ENCODE data around the gene TRAF3IP1.
"Not testable (repeated sequence)": the region's sequence is repeated elsewhere in the genome, so short reads cannot be mapped to it uniquely, and the experiment has no call there.

The TRAF3IP1 gene

DNA sequence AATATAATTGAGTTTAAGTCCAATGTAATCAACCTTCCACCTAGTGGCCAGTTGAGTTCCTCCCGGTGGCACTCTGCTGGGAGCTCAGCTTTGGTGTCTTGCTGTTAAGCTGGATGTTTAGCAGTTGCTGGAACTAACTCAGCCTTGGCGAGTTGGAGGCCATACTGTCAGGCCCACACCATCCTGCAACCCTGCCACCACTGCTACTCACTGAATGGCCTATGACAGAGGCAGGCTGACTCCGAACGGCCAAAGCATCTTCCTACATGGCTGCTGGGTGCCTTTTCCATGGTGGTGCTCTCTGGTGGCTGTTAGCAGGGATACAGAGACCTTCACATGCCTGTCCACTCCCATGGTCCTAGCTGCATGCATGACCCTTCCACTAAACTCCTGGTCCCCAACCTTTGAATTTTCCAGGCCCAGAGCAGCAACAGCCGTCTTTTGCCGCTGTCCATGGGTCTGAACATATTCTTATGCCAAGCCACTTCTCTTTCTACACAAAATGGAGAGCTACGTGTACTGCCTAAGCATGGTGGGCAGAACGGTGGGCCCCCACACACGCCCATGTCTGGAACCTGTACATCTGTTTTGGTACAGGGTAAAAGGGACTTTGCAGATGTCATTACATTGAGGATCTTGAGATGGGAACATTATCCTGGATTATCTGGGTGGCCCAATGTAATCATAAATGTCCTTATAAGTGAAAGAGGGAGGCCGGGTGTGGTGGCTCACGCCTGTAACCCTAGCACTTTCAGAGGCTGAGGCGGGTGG, 15.0 kb upstream of the TRAF3IP1 start:
- in situ Hi-C loops (cut with HindIII; ENCODE audit: low pct_unique_long_range_greater_than_20kb, low sequenced_read_pairs), result no loop called here
- no peak for TF ChIP-seq JUND (IDR thresholded peaks at IDR 0.05; ENCODE audit: low read depth)
- DNase-seq (ENCODE audit: low read depth in 1 of 2, low spot score in 1 of 2), result peak in 1 of 2 experiments; percentile 60

DNA sequence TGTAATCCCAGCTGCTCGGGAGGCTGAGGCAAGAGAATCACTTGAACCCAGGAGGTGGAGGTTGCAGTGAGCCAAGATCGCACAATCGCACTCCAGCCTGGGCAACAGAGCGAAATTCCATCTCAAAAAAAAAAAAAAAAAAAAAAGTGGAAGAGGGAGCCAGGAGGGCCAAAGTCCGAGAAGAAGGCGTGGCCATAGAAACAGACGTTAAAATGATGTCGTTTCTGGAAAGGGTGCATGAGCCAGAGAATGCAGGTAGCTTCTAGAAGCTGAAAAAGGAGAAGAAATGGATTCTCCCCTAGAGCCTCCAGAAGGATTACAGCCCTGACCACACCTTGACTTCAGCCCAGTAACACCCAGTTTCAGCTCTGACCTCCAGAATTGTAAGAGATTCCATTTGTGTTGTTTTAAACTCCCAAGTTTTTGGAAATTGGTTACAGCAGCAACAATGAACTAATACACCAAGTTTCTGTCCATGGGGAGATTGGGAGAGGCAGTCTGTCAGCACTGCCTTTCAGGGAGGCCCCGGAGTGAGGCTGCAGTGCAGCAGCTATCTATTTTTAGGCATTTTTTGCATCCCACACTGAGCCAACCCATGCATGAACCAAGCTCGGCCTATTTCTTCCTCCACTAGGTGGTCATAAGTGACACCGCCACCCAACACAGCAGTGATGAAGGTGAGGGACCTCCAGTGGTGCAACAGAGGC, 14.2 kb upstream of the TRAF3IP1 start:
- no peak for DNase-seq (ENCODE audit: low read depth in 1 of 2, low spot score in 1 of 2)
- no peak for TF ChIP-seq JUND (IDR thresholded peaks at IDR 0.05; ENCODE audit: low read depth)
- in situ Hi-C loops (cut with HindIII; ENCODE audit: low pct_unique_long_range_greater_than_20kb, low sequenced_read_pairs), result no loop called here

DNA sequence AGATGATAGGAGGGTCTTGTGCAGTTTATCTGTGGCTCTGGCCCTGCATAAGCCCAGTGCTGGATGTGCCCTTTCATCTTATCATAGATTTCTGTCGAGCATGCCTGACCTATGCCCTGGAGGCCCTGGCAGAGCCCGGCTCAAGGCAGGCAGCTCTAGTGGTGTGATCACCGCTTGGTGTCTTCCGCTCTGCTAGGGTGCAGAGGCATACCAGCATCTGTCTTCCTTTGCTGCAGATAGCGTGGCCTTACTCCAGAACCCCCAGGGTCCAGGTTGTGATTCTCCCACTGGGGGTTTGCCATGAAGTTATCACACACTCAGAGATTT, 13.7 kb upstream of the TRAF3IP1 start:
- in situ Hi-C loops (cut with HindIII; ENCODE audit: low pct_unique_long_range_greater_than_20kb, low sequenced_read_pairs), result no loop called here
- no peak for DNase-seq (ENCODE audit: low read depth in 1 of 2, low spot score in 1 of 2)
- no peak for TF ChIP-seq JUND (IDR thresholded peaks at IDR 0.05; ENCODE audit: low read depth)

DNA sequence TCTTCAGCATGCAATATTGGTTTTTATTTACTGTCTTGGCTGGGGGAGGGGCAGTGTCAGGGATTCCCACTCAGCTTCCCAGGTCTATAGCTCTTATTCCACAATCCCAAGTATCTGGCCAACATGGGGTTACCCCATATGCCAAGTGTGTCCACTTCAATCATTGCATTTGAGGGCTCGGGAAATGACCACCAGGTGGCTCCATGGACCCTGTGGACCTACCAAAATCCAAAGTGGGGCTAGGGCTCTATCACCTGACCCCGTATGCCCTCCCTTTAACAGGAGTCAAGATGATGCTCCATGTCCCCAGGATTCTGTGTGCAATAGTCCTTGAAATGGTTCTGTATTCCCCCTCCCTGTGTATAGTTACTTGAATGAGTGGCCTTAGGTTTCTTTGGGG, 12.1 kb upstream of the TRAF3IP1 start:
- DNase-seq (ENCODE audit: low read depth in 1 of 2, low spot score in 1 of 2), result no peak
- in situ Hi-C loops (cut with HindIII; ENCODE audit: low pct_unique_long_range_greater_than_20kb, low sequenced_read_pairs), result no loop called here
- no peak for TF ChIP-seq JUND (IDR thresholded peaks at IDR 0.05; ENCODE audit: low read depth)

DNA sequence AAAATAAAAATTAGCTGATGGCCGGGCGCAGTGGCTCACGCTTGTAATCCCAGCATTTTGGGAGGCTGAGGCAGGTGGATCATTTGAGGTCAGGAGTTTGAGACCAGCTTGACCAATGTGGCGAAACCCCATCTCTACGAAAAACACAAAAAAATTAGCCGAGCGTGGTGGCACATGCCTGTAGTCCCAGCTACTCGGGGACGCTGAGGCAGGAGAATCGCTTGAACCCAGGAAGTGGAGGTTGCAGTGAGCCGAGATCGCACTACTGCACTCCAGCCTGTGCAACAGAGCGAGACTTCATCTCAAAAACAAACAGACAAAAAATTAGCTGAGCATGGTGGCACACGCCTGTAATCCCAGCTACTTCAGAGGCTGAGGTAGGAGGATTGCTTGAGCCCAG, 9.6 kb upstream of the TRAF3IP1 start:
- in situ Hi-C loops (cut with HindIII; ENCODE audit: low pct_unique_long_range_greater_than_20kb, low sequenced_read_pairs), result not testable (repeated sequence)

DNA sequence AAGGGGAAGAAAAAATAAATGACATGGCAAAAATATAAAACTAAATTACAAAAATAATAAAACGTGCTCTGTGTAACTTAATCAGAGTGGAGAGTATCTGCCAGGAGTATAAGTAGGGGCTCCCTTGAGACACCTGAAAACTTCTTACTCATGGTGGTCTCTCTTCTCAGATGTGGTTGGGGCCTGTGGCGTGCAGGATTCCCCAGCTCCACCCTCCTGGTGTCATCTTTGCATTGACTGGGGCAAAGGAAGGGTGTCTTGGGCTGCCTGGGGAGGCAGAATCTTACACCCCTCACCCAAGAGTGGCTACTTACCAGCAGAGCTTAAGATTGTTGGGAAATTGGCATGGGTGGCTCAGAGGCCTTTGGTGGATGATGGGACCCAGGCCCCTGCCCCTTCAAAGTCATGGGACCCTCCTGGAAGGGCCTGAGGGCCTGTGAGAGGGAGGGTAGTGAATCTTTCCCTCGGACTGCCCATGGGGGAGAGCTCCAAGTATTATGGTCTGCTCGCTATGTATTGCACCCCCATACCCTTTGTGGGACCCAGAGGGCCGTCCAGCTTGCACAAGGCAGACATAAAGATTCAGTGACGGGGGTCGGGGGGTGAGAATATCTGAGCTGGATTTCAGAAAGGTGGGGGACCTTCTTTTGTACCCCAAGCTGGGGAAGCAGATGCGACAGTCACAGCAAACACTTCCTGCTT, 6.9 kb upstream of the TRAF3IP1 start:
- no peak for DNase-seq (ENCODE audit: low read depth in 1 of 2, low spot score in 1 of 2)
- TF ChIP-seq JUND (IDR thresholded peaks at IDR 0.05; ENCODE audit: low read depth), result no peak
- in situ Hi-C loops (cut with HindIII; ENCODE audit: low pct_unique_long_range_greater_than_20kb, low sequenced_read_pairs), result no loop called here

More for the DNA sequence above, 9.6 kb upstream of the TRAF3IP1 start:
- not testable (repeated sequence) for DNase-seq (ENCODE audit: low read depth in 1 of 2, low spot score in 1 of 2)

DNA sequence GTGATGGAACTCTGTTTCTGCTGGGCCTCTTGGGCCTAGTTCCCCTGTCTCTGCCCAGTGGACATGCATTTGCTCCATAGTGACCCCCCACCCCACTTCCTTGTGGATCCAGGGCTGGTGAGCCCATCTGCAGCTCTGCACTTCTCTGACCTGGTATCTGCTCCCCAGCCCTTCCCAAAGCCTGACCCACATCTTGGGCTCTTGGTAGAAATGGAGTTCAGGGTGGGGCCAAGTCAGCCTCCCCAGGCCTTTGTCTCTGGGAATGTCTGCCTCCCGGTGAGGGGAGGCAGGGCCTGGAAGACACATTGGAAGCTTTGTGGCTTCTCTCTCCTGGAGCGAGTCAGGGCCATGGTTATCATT, 6.3 kb upstream of the TRAF3IP1 start:
- in situ Hi-C loops (cut with HindIII; ENCODE audit: low pct_unique_long_range_greater_than_20kb, low sequenced_read_pairs), result no loop called here
- DNase-seq (ENCODE audit: low read depth in 1 of 2, low spot score in 1 of 2), result no peak
- no peak for TF ChIP-seq JUND (IDR thresholded peaks at IDR 0.05; ENCODE audit: low read depth)

DNA sequence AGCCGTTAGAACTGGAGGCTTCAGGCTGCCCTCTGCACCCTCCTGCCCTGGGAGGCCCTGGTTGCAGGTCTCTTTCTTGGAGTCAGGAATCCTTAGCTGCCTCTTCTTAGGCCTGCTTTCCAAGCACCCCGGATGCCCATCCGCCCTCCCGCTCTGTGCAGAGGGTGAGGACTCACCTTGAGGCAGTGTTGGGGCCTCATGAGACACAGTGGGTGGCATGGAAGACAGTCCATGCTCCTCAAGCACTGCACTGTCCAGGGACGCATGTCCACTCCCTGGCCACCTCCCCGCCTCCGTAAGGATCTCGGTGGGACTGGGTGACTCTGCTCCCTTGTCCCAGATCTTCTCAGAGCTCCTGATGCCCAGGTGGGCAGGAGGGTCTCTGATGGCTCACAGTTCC, 5.7 kb upstream of the TRAF3IP1 start:
- in situ Hi-C loops (cut with HindIII; ENCODE audit: low pct_unique_long_range_greater_than_20kb, low sequenced_read_pairs), result no loop called here
- DNase-seq (ENCODE audit: low read depth in 1 of 2, low spot score in 1 of 2), result no peak
- TF ChIP-seq JUND (IDR thresholded peaks at IDR 0.05; ENCODE audit: low read depth), result no peak

DNA sequence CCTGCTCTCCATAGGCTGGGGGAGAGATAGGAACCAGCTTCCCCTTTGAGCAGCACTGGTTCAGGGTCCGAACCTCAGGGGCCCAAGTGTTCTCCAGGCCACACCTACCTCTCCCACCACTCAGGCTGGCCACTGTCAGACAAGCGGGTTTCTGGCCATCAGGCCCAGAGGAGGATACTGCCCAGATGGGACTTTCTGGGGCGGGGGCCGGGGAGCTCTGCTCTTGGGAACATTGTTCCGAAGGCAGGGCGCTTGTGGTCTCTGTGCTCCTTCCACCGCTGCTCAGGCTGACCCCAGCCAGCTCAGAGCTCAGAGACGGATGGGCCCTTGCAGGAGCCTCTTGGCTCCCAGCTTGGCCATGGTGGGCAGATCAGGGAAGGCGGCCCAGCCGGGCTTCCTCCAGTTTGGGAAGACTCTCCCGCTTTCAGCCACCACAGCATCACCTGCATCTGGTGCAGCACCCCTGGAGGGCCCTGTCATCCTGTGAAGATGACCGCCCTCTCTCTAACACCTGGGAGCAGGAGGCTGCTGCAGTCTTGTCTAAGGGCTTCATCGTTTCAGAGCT, 5.2 kb upstream of the TRAF3IP1 start:
- no peak for DNase-seq (ENCODE audit: low read depth in 1 of 2, low spot score in 1 of 2)
- in situ Hi-C loops (cut with HindIII; ENCODE audit: low pct_unique_long_range_greater_than_20kb, low sequenced_read_pairs), result no loop called here
- TF ChIP-seq JUND (IDR thresholded peaks at IDR 0.05; ENCODE audit: low read depth), result no peak

DNA sequence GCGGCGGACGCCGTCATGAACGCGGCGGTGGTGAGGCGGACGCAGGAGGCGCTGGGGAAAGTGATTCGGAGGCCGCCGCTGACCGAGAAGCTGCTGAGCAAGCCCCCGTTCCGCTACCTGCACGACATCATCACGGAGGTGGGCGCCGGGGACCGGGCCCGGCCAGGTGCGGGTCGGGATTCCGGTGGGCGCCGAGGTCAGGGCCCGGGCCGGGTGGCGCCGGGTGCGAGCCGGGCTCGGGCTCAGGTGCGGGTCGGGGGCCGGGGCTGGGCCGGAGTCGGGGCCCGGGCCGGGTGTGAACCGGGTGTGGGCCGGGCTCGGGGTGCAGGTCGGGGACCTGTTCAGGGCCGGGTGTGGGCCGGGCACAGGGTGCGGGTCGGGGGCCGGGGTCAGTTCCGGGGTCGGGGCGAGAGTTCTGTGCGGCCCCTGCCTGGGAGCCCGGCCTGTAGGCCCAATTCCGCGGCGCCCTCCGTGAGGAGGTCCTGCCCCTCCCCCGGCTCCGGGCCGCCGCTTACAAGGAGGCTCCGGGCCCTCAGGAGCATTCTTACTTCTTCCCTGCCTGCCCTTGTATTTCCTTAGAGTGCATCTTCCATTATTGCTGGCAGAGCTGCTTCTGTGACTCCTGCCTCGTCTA, 447 bp downstream of the TRAF3IP1 start:
- peak in 1 of 2 experiments; percentile 7 for DNase-seq (ENCODE audit: low read depth in 1 of 2, low spot score in 1 of 2)
- in situ Hi-C loops (cut with HindIII; ENCODE audit: low pct_unique_long_range_greater_than_20kb, low sequenced_read_pairs), result no loop called here
- no peak for TF ChIP-seq JUND (IDR thresholded peaks at IDR 0.05; ENCODE audit: low read depth)

DNA sequence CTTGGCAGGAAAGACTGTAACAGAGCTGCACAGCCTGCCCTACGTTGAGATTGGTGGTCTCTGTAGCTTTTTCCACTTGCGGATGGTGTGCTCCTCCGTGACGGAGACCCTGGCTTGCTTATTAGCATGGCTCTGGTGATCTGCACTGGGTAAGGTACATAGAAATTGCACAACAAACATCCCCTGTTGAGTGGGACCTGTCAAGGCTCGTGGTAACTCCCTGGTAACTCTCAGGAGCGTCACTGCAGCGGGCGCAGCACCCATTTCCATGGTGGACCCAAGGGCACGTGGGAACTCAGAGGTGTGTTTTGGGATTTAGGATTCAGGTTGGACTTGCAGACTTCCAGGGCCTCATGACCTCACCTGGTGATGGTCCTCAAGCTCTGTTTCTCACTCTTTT, 1.1 kb downstream of the TRAF3IP1 start:
- DNase-seq (ENCODE audit: low read depth in 1 of 2, low spot score in 1 of 2), result no peak
- in situ Hi-C loops (cut with HindIII; ENCODE audit: low pct_unique_long_range_greater_than_20kb, low sequenced_read_pairs), result no loop called here
- TF ChIP-seq JUND (IDR thresholded peaks at IDR 0.05; ENCODE audit: low read depth), result no peak

DNA sequence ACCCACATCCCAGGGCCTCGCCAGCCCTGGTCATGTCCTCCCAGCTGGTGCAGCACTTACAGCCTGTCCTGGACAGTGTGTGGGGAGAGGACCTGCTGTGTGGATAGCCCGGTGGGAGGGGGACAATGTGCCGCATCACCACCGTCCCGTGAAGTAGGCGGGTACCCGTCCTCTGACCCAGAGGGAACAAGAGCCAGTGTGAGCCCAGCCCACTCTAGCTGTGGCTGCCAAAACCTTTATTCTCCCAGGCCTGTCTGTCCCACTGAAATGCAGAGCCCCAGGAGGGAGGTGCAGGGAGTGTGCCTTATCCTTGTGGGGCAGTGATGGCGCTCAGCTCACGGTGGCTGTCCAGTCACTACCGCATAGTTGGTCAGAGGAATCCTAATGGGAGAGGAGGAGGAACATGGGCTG, 1.7 kb downstream of the TRAF3IP1 start:
- in situ Hi-C loops (cut with HindIII; ENCODE audit: low pct_unique_long_range_greater_than_20kb, low sequenced_read_pairs), result no loop called here
- no peak for TF ChIP-seq JUND (IDR thresholded peaks at IDR 0.05; ENCODE audit: low read depth)
- DNase-seq (ENCODE audit: low read depth in 1 of 2, low spot score in 1 of 2), result no peak

DNA sequence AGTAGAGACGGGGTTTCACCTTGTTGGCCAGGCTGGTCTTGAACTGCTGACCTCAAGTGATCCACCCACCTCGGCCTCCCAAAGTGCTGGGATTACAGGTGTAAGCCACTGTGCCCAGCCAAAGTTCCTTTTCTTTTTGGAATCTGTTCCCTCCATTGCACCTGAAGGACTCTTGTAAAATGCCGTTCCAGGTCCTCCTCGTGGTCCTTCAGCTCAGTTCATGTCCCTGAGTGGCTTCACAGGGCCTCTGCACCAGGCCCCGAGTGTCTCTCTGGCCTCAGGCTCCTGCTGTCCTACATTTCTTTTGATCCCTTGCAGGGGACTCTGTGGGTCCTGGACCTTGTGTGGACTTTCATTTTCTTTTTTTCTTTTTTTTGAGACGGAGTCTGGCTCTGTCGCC, 3.9 kb downstream of the TRAF3IP1 start:
- DNase-seq (ENCODE audit: low read depth in 1 of 2, low spot score in 1 of 2); in situ Hi-C loops (cut with HindIII; ENCODE audit: low pct_unique_long_range_greater_than_20kb, low sequenced_read_pairs): not testable (repeated sequence)

All from T47D (cell line).